IMR-90 (cell line): ENCODE data around the gene FOXP1. TPM values are rescaled to one million over a fixed set of nuclear protein-coding genes. Genes with fewer than 3 reads are reported as not detected.

Experiments used
- ATAC-seq: fragments of 200-7000 bp; cut with Tn5 transposase; 2 replicates; pipeline ENCODE4 v1.9.1; 2020; ENCODE audit warnings: low read depth, mild to moderate bottlenecking, moderate library complexity
- BruUV-seq: library from RNA; stranded (reverse); fragments of 400-500 nt; replicated peaks from 2 replicates; lab custom pipeline; 2021; lab: Mats Ljungman, UMichigan
- CTCF ChIA-PET: fragments of 300-600 bp; formaldehyde crosslinking; extraction: SDS; loops from one replicate; lab custom pipeline; 2021; ENCODE audit warnings: antibody characterized with exemption; lab: Yijun Ruan, JAX
- POLR2A ChIA-PET: fragments of 300-600 bp; sonication (Branson Sonifier 250); formaldehyde crosslinking; loops from one replicate; lab custom pipeline; 2022; ENCODE audit warnings: antibody characterized with exemption; ENCODE audit not compliant: unreplicated experiment; lab: Charles Lee
- DNase-seq: peaks from one replicate; pipeline ENCODE4 v3.0.0; 2013
- H2AFZ ChIP-seq: replicated peaks from 2 replicates; pipeline ENCODE3; 2013; ENCODE audit warnings: low read length, mild to moderate bottlenecking; ENCODE audit not compliant: poor library complexity
- H2AK5ac ChIP-seq: 2 replicates; pipeline ENCODE4 v1.6.1; 2013; ENCODE audit warnings: low read depth, low read length, inconsistent platforms
- H2AK9ac ChIP-seq: replicated peaks from 2 replicates; pipeline ENCODE3; 2013; ENCODE audit warnings: mild to moderate bottlenecking, low read depth, low read length, moderate library complexity; ENCODE audit not compliant: poor library complexity
- H2BK120ac ChIP-seq: 2 replicates; pipeline ENCODE4 v1.6.1; 2013; ENCODE audit warnings: low read depth, low read length, inconsistent platforms
- H2BK15ac ChIP-seq: 3 replicates; pipeline ENCODE4 v1.6.1; 2013; ENCODE audit warnings: low read depth, low read length, inconsistent platforms
- H2BK20ac ChIP-seq: 2 replicates; pipeline ENCODE4 v1.6.1; 2013; ENCODE audit warnings: low read depth, mild to moderate bottlenecking, inconsistent platforms, low read length, moderate library complexity
- H2BK5ac ChIP-seq: 2 replicates; pipeline ENCODE4 v1.6.1; 2013; ENCODE audit warnings: mild to moderate bottlenecking, low read depth, low read length, inconsistent platforms; ENCODE audit not compliant: poor library complexity, severe bottlenecking
- H3K14ac ChIP-seq: replicated peaks from 2 replicates; pipeline ENCODE4 v1.6.1; 2013; ENCODE audit warnings: low read depth, low read length, inconsistent platforms
- H3K18ac ChIP-seq: 2 replicates; pipeline ENCODE4 v1.6.1; 2013; ENCODE audit warnings: low read depth, low read length, control low read depth
- H3K23ac ChIP-seq: 2 replicates; pipeline ENCODE4 v1.6.1; 2013; ENCODE audit warnings: low read depth, low read length, inconsistent platforms
- H3K27ac ChIP-seq: 2 replicates; pipeline ENCODE4 v1.5.1; 2013; ENCODE audit warnings: mild to moderate bottlenecking, control low read depth, low read length; ENCODE audit not compliant: insufficient read depth
- H3K27me3 ChIP-seq: 2 replicates; pipeline ENCODE4 v1.6.1; 2013; ENCODE audit warnings: low read length; ENCODE audit not compliant: control insufficient read depth, insufficient read depth
- H3K36me3 ChIP-seq: 2 replicates; pipeline ENCODE4 v1.6.1; 2013; ENCODE audit warnings: low read length, mixed read lengths; ENCODE audit not compliant: control insufficient read depth, insufficient read depth
- H3K4ac ChIP-seq: 2 replicates; pipeline ENCODE4 v1.6.1; 2013; ENCODE audit warnings: low read depth, low read length, inconsistent platforms
- H3K4me1 ChIP-seq: 2 replicates; pipeline ENCODE4 v1.6.1; 2013; ENCODE audit warnings: low read length, mixed read lengths; ENCODE audit not compliant: control insufficient read depth, insufficient read depth
- H3K4me2 ChIP-seq: 2 replicates; pipeline ENCODE4 v1.6.1; 2013; ENCODE audit warnings: low read depth, mild to moderate bottlenecking, control low read depth, low read length, moderate library complexity
- H3K4me3 ChIP-seq: 2 replicates; pipeline ENCODE4 v1.5.1; 2013; ENCODE audit warnings: low read depth, mild to moderate bottlenecking, control low read depth, low read length, moderate library complexity; ENCODE audit not compliant: insufficient read depth
- H3K56ac ChIP-seq: 2 replicates; pipeline ENCODE4 v1.6.1; 2013; ENCODE audit warnings: low read length, inconsistent platforms; ENCODE audit not compliant: insufficient read depth; ENCODE audit errors: extremely low read depth
- H3K79me1 ChIP-seq, 2 experiments: 2 replicates each; pipeline ENCODE4 v1.6.1; 2013; ENCODE audit warnings: low read length in 2 of 2, inconsistent platforms in 1 of 2, low read depth in 1 of 2
- H3K9ac ChIP-seq: 2 replicates; pipeline ENCODE4 v1.6.1; 2013; ENCODE audit warnings: low read depth, low read length, control low read depth
- H3K9me1 ChIP-seq: 2 replicates; pipeline ENCODE4 v1.6.1; 2013; ENCODE audit warnings: low read length, inconsistent platforms; ENCODE audit not compliant: insufficient read depth
- H3K9me3 ChIP-seq: 2 replicates; pipeline ENCODE4 v1.6.1; 2013; ENCODE audit warnings: low read length; ENCODE audit not compliant: control insufficient read depth, insufficient read depth
- H4K20me1 ChIP-seq: 2 replicates; pipeline ENCODE4 v1.6.1; 2013; ENCODE audit warnings: low read length, inconsistent platforms; ENCODE audit not compliant: insufficient read depth
- H4K5ac ChIP-seq: 2 replicates; pipeline ENCODE4 v1.6.1; 2013; ENCODE audit warnings: mild to moderate bottlenecking, low read depth, low read length, control low read depth
- H4K8ac ChIP-seq, 2 experiments: 2 replicates each; pipeline ENCODE4 v1.6.1; 2013; ENCODE audit warnings: low read depth in 2 of 2, low read length in 2 of 2, control low read depth in 1 of 2, inconsistent platforms in 1 of 2
- H4K91ac ChIP-seq: 2 replicates; pipeline ENCODE4 v1.6.1; 2013; ENCODE audit warnings: low read depth, low read length, inconsistent platforms; ENCODE audit not compliant: insufficient read depth
- CHD1 ChIP-seq: IDR thresholded peaks from 2 replicates; pipeline ENCODE4 v1.6.1; 2012; ENCODE audit warnings: low read depth, low read length, improper control_type of control experiment
- ELK1 ChIP-seq: fragments of 150-350 bp; IDR thresholded peaks from 2 replicates; pipeline ENCODE4 v1.6.1; 2016; ENCODE audit warnings: low read depth, mild to moderate bottlenecking, low read length, moderate library complexity, borderline replicate concordance
- FOS ChIP-seq: fragments of 150-350 bp; IDR thresholded peaks from 2 replicates; pipeline ENCODE4 v1.6.1; 2016; ENCODE audit warnings: low read depth, low read length
- MAFK ChIP-seq: IDR thresholded peaks from 2 replicates; pipeline ENCODE4 v1.6.1; 2012; ENCODE audit warnings: low read depth, low read length, improper control_type of control experiment
- MAZ ChIP-seq: IDR thresholded peaks from 2 replicates; pipeline ENCODE4 v1.6.1; 2012; ENCODE audit warnings: low read depth, mild to moderate bottlenecking, low read length, improper control_type of control experiment, moderate library complexity, borderline replicate concordance
- MXI1 ChIP-seq: IDR thresholded peaks from 2 replicates; pipeline ENCODE4 v1.6.1; 2012; ENCODE audit warnings: low read depth, mild to moderate bottlenecking, low read length, moderate library complexity, borderline replicate concordance
- NFE2L2 ChIP-seq: fragments of 150-350 bp; IDR thresholded peaks from 2 replicates; pipeline ENCODE4 v1.6.1; 2016; ENCODE audit warnings: low read depth, mild to moderate bottlenecking, low read length
- RAD21 ChIP-seq: IDR thresholded peaks from 2 replicates; pipeline ENCODE4 v1.6.1; 2012; ENCODE audit warnings: low read length, improper control_type of control experiment
- RCOR1 ChIP-seq: IDR thresholded peaks from 2 replicates; pipeline ENCODE4 v1.6.1; 2012; ENCODE audit warnings: mild to moderate bottlenecking, low read length, improper control_type of control experiment; ENCODE audit not compliant: insufficient replicate concordance
- RFX5 ChIP-seq: IDR thresholded peaks from 2 replicates; pipeline ENCODE4 v1.8.0; 2012; ENCODE audit warnings: low read depth, mild to moderate bottlenecking, low read length, moderate library complexity
- USF2 ChIP-seq: fragments of 150-350 bp; IDR thresholded peaks from 2 replicates; pipeline ENCODE4 v1.6.1; 2017; ENCODE audit warnings: mild to moderate bottlenecking, antibody characterized with exemption, low read length, low read depth
- WGBS, 2 experiments: methylation state at CpG; one replicate each; pipeline versions ENCODE4 v1.1.5 to v1.1.7; 2013; ENCODE audit warnings: missing lambda C conversion rate in 2 of 2; ENCODE audit not compliant: insufficient read length in 1 of 2; ENCODE audit errors: extremely low coverage in 2 of 2; 5-methylcytosine and 5-hydroxymethylcytosine counted together
- dilution Hi-C: fragments of 300-500 bp; cut with HindIII; formaldehyde crosslinking; loops from one replicate; pipeline ENCODE4 v1.14.3; 2018; ENCODE audit warnings: low sequenced_read_pairs; ENCODE audit not compliant: unreplicated experiment
- in situ Hi-C: fragments of 300-500 bp; cut with MboI; formaldehyde crosslinking; loops from 3 replicates; pipeline ENCODE4 v1.14.3; 2019; ENCODE audit warnings: low sequenced_read_pairs, inconsistent platforms, mixed read lengths
- intact Hi-C: fragments of 100-400 bp; cut with micrococcal nuclease; formaldehyde crosslinking; loops from 2 replicates; pipeline ENCODE4 v1.10.0; 2022
- polyA plus RNA-seq, 3 experiments: library from polyadenylated mRNA; depleted of rRNA; stranded (reverse); fragments of >200 nt; gene quantifications; 2 replicates each; pipeline ENCODE4 v1.2.3, GENCODE V29; 2012; ENCODE audit warnings: low replicate concordance in 1 of 3
- total RNA-seq: library from RNA; depleted of rRNA; stranded (reverse); fragments of >200 nt; gene quantifications from 2 replicates; pipeline ENCODE4 v1.2.3, GENCODE V29; 2012

Gene FOXP1
- total and polyA plus RNA-seq, 2 of the 4 experiments (the other 2 are of a cell fraction): 37.0 to 132 TPM

- POLR2A ChIA-PET: no interaction called here
- H2BK20ac ChIP-seq: no peak overlapping the region
- no peak overlapping the region for H3K9ac ChIP-seq
- H3K4me3 ChIP-seq: no peak overlapping the region
- H4K91ac ChIP-seq: no peak overlapping the region
- no peaks in the 10 kb centered on the region for H4K20me1 ChIP-seq
- no peak overlapping the region for H3K18ac ChIP-seq
- H3K56ac ChIP-seq: no peak overlapping the region
- H2AK9ac ChIP-seq: no peak overlapping the region
- no CpG with 5 or more reads among the region's 5 CpGs for WGBS, 2 experiments
- peaks cover 23% of the 10 kb centered on the region for H3K4me1 ChIP-seq
- no peaks in the 10 kb centered on the region for H3K9me3 ChIP-seq
- no peak overlapping the region for H2BK15ac ChIP-seq
- H4K8ac ChIP-seq: no peak overlapping the region
- H3K27ac ChIP-seq: no peak overlapping the region
- H3K14ac ChIP-seq: no peak overlapping the region
- DNase-seq (no peak), ATAC-seq (no peak)
- no TSS peak for BruUV-seq
- TF ChIP-seq NFE2L2: no peak
- TF ChIP-seq ELK1: no peak
- TF ChIP-seq MAZ: no peak
- no peak for TF ChIP-seq MXI1
- TF ChIP-seq RCOR1: no peak
- TF ChIP-seq RFX5: no peak
- no peak for TF ChIP-seq MAFK
- TF ChIP-seq RAD21: no peak
- TF ChIP-seq FOS: no peak
- TF ChIP-seq CHD1: no peak
- no peak for TF ChIP-seq USF2
- intact Hi-C loops (no loop called here), dilution Hi-C loops (no loop called here), in situ Hi-C loops (no loop called here)
- no peaks in the 10 kb centered on the region for H3K27me3 ChIP-seq
- peaks cover 5% of the 10 kb centered on the region for H3K36me3 ChIP-seq
- no peak overlapping the region for H4K5ac ChIP-seq
- H3K23ac ChIP-seq: no peak overlapping the region
- peaks cover 6% of the 10 kb centered on the region for H3K9me1 ChIP-seq
- no peak overlapping the region for H3K4me2 ChIP-seq
- H2AFZ ChIP-seq: no peak overlapping the region
- H3K79me1 ChIP-seq: peaks cover 46 to 66% of the 10 kb centered on the region in 2 experiments
- no peak overlapping the region for H2AK5ac ChIP-seq
- no peak overlapping the region for H2BK120ac ChIP-seq
- H3K4ac ChIP-seq: no peak overlapping the region
- CTCF ChIA-PET: no interaction called here
- no peak overlapping the region for H2BK5ac ChIP-seq
Observed at GRCh38 chr3:71097557-71097956, 486.0 kb downstream of the FOXP1 start.
